CD4-positive, alpha-beta T cell treated with Interleukin-6 at 100 ng/mL for 8 hours (primary cell): ENCODE results near the gene DMD.
A peak's percentile ranks its signal among the peaks of the same experiment; 100 is the strongest.
"Not testable (repeated sequence)": the region's sequence is repeated elsewhere in the genome, so short reads cannot be mapped to it uniquely, and the experiment has no call there.

ENCODE experiments used
- DNase-seq: peaks from one replicate; pipeline ENCODE4 v3.0.0-alpha.2; 2020; ENCODE audit warnings: mixed read lengths, low spot score

Gene DMD

DNA sequence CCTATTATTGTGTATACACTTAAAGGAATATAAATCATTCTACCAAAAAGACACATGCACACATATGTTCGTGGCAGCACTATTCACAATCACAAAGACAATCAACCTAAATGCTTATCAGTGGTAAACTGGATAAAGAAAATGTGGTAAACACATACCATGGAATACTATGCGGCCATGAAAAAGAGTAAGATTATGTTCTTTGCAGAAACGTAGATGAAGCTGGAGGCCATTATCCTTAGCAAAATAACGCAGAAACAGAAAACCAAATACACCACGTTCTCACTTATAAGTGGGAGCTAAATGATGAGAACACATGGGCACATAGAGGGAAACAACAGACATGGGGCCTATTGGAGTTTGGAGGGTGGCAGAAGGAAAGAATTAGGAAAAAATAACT lies 593.2 kb downstream of the DMD start:
- no peak for DNase-seq

DNA sequence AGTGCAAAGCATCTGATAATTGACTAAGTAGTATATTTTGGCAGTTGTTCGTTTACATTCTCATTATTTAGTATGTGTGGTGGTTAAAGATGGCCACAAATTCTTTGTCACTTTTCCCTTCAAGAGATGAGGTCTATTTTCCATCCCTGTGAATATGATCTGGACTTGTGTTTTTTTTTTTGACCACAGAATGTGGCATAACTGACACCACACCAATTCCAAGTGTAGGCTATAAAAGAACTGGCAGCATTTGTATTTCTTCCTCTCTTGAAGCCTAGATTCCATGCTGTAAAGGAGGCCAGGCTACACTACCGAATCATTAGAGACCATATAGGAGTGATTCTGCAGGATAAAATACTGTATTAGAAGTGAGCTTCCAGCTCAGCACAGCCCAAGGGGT lies 596.6 kb downstream of the DMD start:
- no peak for DNase-seq

DNA sequence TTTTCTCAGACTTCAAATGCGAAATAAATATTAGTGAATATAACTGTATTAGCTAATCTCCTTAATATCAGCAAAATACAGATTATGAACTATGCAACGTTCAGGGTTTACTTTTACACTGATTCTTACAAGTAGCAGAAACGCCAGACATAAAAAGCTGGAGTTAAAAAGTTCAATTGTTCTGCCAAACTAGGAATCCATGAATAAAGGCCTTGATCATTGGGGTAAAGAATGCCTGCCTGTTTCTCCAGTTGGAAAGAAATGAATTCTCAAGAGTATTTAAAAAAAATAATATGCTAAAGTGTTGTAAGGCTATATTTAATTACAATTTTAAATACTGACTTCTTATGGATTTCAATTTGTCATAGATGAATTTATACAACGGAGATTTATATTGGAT lies 612.2 kb downstream of the DMD start:
- no peak for DNase-seq

DNA sequence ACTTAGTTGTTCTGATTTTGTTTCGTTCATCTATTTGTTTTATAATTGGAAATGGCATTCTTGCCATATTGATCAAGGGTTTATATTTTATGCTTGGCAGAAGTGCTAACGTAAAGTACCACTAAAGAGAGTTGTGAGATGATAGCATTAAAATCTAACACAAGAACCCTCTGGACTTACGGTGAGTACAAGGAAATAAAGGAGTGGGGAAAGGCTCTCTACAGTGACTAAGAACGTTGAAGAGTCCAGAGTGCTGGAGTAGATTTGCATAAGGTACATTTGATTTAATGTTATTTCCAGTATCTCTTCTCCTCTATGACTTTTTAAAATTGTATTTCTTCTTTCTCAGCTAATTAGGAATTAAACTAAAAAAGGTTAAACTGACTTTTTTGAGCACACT lies 612.6 kb downstream of the DMD start:
- no peak for DNase-seq

DNA sequence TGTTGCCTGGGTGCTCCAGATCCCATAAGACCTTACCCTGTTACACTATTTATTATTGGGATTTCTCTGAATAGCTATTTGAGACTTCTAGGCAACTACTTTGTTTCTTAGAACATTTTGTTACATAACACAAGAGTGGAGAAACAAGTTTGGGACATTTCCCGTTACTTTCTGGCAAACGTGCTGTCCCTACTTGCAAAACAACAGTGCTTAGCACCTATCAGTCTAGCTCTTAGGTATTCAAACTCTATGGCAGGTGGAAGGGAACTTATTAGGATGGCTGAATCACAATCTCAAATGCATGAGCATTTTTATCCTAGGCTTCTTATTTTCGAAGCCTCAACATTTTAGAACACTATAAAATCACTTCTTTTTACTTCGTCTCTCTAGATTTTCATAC lies 613.6 kb downstream of the DMD start:
- DNase-seq, result no peak

DNA sequence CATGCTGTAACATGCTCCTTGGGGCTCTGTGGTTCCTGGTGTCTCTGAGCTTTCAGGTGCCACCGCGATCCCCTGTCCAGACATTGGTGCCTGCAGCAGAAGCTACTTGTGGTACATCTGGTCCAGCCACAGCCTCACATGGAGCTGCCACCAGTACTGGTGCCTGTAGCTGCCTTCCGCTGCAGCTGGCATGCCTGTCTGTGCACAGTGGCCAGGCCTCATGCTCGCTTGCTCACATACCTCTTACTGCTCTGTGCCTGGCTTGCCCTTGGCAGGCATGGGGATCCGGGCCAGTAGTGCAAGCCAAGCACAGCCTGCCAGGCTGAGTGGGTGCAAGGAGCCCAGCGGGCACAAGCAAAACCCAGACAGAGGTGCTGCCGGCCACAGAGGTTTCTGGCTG lies 618.6 kb downstream of the DMD start:
- no peak for DNase-seq

DNA sequence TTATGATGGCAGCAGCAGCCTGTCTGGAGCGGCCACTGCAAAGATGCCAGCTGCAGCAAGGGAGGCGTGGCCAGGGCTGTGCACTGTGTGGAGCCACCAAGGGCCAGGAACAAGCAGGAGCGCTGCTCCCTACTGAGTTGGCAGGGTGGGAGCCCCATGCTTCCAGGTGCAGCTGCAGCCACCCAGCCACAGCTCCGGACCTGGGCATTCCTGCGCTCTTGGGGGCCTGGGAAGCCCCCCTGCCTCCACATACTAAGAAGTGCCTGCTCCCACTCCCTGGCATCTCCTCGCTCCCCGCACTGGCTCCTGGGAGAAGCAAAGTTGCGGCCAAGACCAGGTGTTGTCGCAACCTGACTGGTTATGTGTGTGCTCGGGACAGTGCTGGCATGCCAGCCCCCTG lies 619.8 kb downstream of the DMD start:
- DNase-seq, result no peak

DNA sequence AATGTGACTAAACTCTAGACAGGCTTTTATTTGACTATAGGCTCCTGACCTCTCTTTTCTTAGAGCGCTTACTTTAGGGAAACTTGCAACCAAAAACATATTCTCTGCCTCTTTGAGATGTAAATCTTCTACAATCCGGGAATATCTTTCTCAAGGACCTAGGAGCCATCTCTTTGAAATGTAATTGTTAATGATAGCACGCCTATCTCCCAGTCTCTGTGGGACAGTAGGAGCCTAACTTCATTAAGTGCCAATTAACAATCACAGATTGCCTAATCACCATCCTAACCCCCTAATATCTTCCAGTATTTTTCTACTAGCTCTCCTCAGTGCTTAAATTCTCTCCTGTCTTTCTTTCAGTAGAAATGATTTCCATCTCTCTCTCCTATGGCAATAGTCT lies 628.6 kb downstream of the DMD start:
- DNase-seq, result no peak

DNA sequence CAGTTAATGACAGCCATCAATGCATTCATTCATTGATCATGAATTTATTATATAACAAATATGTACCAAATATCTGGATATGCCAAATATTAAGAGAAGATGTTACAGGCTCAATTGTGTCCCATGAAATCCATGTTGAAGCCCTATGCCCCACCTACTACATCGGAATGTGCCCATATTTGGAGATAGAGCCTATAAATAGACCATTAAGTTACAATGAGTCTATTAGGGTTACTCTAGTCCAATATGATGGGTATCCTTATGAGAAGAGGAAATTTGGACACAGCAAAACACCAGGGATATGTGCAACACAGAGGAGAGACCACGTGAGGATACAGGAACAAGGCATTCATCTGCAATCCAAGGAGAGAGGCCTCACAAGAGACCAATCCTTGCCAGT lies 634.5 kb downstream of the DMD start:
- no peak for DNase-seq

DNA sequence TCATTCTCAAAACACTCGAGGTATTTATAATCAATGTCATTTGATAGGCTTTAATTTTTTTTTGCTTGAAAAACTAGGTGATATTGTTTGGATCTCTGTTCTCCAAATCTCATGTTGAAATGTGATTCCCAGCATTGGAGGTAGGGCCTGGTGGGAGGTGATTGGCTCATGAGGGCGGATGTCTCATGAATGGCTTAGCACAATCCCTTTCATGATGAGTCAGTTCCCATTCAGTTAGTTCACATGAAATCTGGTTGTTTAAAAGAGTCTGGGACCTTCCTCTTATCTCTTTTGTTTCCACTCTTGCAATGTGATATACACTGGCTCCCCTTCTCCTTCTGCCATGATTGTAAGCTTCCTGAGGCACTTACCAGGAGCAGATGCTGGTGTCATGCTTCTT lies 638.7 kb downstream of the DMD start:
- DNase-seq, result no peak

DNA sequence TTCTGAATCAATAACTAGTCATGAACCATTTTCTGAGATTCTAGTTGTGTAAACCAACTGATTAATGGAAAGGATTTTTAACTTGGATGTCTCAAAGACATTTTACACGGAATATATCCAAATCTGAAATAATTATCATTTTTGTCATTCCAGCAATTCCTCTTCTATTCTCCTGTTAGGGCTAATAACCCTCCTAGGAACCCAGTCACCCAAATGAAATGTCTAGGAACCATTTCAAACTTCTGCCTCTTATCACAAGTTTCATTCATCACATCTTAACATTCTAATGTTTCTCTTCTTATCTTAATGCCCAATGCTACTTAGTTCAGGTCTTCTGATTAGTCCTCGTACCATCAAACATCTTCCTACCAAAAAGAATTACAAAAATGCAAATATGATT lies 639.8 kb downstream of the DMD start:
- DNase-seq, result no peak

DNA sequence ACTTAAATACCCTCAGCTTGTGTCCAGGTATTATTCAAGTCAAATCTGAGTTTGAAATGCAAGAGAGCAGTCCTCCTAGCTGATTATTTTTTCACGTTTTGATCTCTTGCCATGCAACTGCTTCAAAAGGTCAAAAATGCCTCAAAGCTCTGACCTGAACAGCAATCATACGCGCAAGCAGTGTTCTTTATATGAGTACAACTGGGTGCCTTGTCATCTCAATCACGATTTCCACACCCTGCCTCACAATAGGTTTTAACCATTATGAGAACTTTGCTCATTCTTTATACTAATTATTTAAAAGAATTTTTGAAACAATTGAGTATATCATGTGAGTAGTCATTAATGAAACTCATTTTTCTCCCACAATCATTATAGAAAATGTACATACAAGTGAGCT lies 649.1 kb downstream of the DMD start:
- no peak for DNase-seq

DNA sequence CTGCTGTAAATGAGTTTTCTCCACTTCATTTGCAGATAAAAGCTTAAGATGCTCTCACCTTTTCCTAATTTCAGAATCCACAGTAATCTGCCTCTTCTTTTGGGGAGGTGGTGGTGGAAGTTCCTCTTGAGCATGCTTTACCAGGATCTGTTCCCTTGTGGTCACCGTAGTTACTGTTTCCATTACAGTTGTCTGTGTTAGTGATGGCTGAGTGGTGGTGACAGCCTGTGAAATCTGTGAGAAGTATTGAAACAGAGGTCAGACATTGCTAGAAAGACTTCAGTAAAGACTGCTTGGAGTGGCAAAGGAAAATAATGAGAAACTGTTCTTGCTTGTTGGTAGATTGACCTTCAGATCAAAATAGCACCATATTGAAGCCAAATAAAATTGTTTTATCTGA lies 666.2 kb downstream of the DMD start:
- no peak for DNase-seq

DNA sequence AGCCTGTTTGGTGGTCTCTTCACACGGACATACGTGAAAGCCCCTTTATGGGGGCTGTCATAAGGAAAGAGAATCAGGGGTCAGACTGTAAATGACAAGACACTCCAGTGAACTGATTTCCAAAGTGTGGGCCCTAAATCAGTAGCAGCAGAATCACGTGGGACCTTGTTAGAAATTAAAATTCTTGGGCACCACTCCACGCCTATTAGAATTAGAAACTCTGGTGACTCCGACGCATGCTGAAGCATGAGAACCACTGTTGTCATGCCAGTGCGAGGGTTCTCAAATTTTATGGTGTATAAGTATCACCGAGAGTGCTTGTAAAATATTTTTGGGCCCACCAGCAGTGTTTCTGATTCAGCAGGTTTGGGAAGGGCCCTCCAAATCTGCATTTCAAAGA lies 672.8 kb downstream of the DMD start:
- DNase-seq, result no peak

DNA sequence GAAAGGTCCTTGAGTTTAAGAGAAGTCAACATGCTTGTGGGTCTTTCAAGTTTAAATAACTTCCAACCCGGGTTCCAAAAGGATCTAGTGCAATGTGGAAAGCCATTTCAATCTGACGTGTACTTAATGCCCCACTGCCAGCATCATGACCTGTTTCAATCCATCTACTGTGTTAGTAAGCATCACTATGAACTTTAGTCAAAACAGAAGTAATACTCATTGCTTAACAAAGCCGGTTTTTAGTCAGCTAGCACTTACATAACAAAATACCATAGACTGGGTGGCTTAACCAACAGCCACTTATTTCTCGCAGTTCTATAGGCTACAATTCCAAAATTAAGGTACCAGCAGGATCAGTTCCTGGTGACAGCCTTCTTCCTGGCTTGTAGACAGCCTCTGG lies 677.5 kb downstream of the DMD start:
- DNase-seq, result no peak

DNA sequence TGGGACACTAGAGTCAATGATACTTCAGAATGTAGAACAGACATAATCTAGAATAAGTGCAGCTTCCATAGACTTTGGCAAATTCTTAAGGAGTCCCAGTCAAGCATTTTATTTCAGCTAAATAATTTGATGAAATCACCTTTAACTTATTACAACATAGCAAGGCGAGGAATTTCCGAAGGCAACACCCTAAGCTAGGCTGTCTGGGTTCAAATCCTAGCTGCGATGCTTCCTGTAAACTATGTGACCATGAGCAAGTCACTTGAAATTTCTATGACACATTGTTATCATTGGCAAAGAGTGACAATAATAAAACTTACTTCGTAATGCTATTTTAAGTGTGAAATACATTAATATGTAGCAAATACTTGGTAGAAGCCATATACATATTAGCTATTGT lies 679.1 kb downstream of the DMD start:
- no peak for DNase-seq

DNA sequence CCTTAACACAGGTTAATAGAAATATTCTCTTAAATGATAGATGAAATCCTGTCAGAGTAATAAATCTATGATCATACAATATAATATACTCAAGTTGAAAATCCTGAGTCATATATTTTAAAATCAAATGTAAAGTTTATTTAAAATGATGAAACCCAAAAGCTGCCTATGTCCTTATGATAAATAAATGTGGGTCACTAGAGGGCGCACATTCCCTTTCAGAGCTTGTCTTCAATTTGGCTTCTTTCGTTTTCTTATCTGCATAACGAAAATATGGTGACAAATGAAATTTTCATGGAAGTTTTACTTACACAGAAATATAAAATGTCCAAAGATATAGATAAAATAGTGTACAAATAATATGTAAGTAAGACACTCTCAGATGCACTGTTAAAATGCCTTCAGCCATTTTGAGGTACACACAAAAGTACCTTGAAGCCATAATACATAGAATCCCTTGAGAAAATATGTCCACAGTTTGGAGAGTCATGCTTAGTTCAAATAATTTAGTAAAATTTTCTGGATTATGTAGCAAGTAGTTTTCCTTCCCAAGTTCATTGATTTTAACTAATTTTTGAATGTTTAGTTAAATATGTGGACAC lies 680.4 kb downstream of the DMD start:
- peak; percentile 8 for DNase-seq

DNA sequence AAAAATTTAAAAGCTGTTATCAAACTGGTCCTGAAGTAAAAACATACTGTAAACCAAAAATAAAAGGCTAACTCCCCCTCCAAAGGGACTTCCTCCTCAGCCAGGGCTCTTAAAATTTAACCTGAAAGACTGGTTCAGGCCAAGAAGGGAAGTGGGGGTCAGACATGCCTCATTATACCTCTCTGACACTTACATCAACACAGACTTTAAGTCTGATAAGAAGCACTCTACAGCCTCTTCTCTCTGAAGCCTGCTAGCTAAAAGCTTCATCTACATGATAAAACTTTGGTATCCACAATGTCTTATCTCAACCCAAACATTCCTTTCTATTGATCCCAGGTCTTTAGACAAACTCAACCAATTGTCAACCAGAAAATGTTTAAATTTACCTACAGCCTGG lies 682.9 kb downstream of the DMD start:
- not testable (repeated sequence) for DNase-seq

DNA sequence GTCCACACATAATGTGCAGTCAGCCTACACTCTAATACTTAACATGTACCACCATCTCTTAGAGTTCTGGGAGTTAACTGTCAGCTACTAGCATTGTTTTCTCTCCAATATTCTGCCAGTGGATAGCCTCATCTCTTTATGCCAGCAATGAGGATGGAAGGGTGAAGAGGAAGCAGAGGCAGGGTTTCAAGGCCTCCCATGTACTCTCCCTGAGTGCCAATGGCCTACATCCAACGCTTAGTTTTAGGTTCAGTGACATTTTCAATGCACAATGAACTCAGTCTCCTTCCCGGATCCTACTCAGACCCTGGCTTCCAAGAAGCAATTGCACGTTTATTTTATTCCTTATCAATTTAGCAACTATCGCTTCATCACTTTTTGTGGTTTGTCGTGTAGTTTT lies 686.1 kb downstream of the DMD start:
- DNase-seq, result no peak

DNA sequence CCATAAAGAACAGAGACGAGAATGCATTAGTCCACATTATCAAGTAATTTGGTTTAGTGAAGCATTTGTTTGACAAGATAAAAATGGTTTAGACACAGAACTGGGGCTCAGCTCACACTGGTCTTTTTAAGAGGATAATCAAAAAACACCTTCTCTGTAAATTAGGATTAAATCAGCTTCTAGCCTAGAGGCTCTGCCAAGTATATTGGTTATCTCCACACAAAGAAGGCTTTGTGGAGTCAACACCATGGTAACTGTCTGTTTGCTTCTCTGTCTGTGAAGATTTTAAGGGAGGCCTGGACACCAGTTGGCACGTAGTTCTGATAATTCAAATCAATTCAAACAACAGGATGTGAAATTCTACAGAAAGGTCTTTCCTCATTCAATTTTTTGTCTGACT lies 687.0 kb downstream of the DMD start:
- DNase-seq, result no peak

DNA sequence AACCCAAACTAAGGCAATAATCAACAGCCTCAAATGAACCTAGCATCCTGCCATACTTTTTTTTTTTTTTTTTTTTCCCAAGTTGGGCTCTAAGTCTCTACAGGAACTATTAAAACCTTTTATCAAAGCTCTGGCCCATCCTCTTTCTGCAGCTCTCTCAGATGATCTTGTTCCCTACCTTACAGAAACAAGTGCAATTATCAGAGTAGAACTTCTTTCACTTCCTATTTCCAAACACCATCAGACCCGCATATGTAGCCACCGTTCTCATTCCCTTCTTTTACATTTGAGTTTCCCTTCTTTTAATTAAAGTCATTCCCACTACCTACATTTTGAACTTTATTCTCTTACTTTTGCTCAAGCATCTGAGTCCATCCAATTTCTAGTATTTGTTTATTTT lies 690.6 kb downstream of the DMD start:
- DNase-seq, result no peak

DNA sequence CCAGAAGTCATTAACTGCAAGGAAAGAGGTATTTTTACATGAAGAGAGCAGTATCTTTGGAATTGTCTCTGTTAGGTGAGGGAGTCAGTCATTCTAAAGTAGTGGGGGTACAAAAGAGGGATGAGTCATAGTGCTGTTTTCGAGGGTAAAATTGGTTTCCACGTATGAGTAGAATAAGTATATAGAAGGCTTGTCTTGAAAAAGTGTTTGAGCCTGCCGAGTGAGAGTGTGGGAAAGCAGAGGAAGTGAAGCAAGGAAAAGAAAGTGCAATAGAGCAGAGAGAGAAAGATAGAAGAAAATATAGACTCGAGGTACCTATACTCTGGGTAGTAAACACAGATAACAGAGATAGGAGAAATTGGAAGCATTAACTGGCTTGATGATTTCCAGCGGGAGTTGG lies 696.4 kb downstream of the DMD start:
- DNase-seq, result no peak

DNA sequence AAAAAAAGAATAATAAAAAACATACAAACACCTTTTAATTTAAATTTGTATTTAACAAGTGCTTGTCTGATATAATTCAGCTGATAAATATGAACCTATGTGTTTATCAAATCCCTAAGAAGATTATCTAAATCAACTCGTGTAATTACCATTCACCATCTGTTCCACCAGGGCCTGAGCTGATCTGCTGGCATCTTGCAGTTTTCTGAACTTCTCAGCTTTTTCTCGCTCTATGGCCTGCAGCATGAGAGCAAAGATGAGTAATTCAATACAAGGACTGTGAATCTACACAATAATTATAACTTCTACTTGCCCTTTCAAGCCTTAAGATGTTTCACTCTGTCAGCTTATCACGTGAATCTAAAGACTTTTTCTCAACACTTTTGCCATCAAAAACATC lies 709.7 kb downstream of the DMD start:
- no peak for DNase-seq

DNA sequence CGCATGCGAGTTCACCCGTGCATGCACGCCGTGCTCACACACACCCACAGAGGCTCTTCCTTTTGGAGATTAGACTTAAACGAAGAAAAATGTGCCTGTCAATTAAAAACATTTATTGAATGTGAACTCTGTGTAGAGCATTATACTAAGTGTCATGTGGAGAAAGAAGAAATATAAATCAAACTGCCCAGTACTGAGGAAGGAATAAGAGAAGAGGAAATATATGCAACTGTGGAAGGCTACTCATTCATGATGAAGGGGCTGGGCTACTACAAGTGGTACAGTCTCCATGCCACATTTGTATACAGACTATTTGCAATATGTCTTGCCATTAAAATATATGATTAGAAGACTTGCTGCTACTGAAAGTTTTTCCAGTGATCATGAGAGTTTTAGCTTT lies 714.7 kb downstream of the DMD start:
- no peak for DNase-seq

DNA sequence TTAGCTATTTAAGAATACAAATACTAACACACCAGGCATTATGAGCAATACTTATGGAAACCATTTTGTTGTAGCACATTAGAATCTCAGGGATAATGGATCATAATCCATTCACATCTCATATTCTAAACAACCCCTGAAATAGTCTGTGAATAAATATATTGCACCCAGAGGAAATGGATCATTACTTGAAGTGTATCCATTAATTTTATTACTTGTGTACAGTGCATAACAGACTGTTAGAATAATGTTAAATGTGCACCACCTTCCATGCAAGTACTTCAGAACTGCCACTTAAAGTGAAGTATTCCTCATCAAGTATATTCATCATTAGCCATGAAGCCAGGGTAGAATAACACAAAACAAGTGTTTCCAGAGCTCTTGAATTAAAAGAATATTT lies 715.5 kb downstream of the DMD start:
- DNase-seq, result no peak
